H1 (cell line): ENCODE data around the gene CTIF. TPM values are rescaled to one million over a fixed set of nuclear protein-coding genes. Genes with fewer than 3 reads are reported as not detected.

Source experiments
- CTCF ChIP-seq, 3 experiments: IDR thresholded peaks; 1 replicate in 2 of 3; 2 replicates in 1 of 3; pipeline versions ENCODE4 v1.5.1 to v1.6.1; 2011; ENCODE audit warnings: low read length in 3 of 3, mild to moderate bottlenecking in 3 of 3, inconsistent platforms in 2 of 3, low read depth in 1 of 3, moderate library complexity in 1 of 3; ENCODE audit not compliant: insufficient read depth in 1 of 3; ENCODE audit errors: control extremely low read depth in 1 of 3
- KDM5A ChIP-seq: fragments of 200-600 bp; IDR thresholded peaks from 2 replicates; pipeline ENCODE4 v1.7.1; 2012; ENCODE audit warnings: mild to moderate bottlenecking, low read length, inconsistent platforms, mixed read lengths
- RBBP5 ChIP-seq: IDR thresholded peaks from 2 replicates; pipeline ENCODE4 v1.7.1; 2012; ENCODE audit warnings: low read depth, mild to moderate bottlenecking, inconsistent platforms, low read length, moderate library complexity, borderline replicate concordance
- polyA plus RNA-seq, 7 experiments: library from polyadenylated mRNA; depleted of rRNA in 3 of 7; stranded (reverse) in 5 of 7; unstranded in 2 of 7; fragments of >200 nt in 5 of 7; fragments of 200-250 nt in 2 of 7; gene quantifications; 1 replicate in 5 of 7; 2 replicates in 1 of 7; 4 replicates in 1 of 7; pipeline versions ENCODE4 v1.2.1 to v1.2.3, GENCODE V29; 2011 to 2013; ENCODE audit warnings: missing spikeins in 2 of 7, mixed read lengths in 2 of 7
- total RNA-seq: library from RNA; stranded (reverse); fragmentation: NEBNext Ultra II Directional; extraction: Animal tissue kit (Norgen Biotek cat#: 25700); gene quantifications from 2 replicates; pipeline ENCODE4 v1.2.1, GENCODE V29; 2021

The CTIF gene
- total and polyA plus RNA-seq, 2 of the 8 experiments (the other 6 are each of a cell fraction or from before 2014, with no cell fraction given) = 9.0 to 17.8 TPM

GRCh38 chr18:48637081-48637990 lies 98.5 kb downstream of the CTIF start (continued):
- TF ChIP-seq KDM5A (no peak), CTCF (IDR thresholded peaks at IDR 0.05; ENCODE audit: control extremely low read depth in 1 of 3, insufficient read depth in 1 of 3, low read depth in 1 of 3, low read length in 3 of 3) (no peak), RBBP5 (no peak)
